HG03064 (cell line): ENCODE data around the gene AJM1.
A peak's percentile ranks its signal among the peaks of the same experiment; 100 is the strongest.
"Not testable (repeated sequence)": the region's sequence is repeated elsewhere in the genome, so short reads cannot be mapped to it uniquely, and the experiment has no call there.

Experiments used
- ATAC-seq: cut with Tn5 transposase; IDR thresholded peaks from one replicate; pipeline ENCODE4 v1.9.1; 2021; ENCODE audit warnings: low read depth; ENCODE audit not compliant: unreplicated experiment

The AJM1 gene

DNA sequence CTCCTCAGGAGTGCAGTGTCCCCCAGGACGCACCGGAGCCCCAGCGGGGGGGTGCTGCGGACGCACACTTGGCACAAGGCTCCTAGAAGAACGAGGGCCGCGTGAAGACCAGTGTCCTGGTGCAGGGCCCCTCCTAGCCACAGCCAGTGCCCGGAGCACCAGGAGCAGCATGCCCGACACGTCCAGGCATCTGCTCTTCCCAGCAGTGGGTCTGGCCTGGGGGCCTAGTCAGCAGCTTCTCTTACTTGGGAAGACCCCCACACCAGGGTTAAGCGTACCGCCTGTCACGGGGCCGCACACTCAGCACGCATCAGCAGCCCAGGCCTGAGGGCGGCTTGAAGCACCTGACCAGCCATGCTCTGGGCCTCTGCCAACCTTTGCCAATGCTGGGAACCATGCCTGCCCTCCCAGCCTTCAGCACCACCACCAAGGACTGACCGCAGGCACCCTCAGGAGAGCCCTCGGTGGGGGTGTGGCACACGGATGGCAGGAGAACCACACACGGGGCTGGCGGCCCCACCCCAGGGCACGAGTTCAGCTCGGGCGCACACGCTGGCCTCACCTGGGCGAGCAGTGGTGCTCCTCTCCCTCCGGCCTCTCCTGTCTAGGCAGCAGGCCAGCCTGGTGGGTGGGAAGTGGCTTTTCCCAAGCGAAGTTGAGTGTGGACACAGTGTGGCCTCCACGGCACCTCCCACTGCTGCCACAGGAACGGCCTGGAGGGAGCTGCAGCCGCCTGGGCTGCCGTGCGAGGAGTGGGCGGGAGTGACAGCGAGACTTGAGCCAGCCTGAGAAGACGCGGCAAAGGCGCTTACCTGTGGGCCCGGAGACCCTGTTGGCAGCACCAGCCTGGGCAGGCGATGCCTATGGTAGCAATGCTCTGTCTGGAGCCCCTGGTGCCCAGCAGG is 12.0 kb upstream of the AJM1 start:
- no peak for ATAC-seq

- ATAC-seq = no peak
These were observed 11.1 kb upstream of the AJM1 start for GRCh38 chr9:136831002-136831719.

GRCh38 chr9:136831720-136832104 is 10.6 kb upstream of the AJM1 start:
- ATAC-seq = no peak

GRCh38 chr9:136832581-136832980 is 9.7 kb upstream of the AJM1 start:
- ATAC-seq = no peak

- not testable (repeated sequence) for ATAC-seq
These were observed 8.8 kb upstream of the AJM1 start for GRCh38 chr9:136833381-136834048.

DNA sequence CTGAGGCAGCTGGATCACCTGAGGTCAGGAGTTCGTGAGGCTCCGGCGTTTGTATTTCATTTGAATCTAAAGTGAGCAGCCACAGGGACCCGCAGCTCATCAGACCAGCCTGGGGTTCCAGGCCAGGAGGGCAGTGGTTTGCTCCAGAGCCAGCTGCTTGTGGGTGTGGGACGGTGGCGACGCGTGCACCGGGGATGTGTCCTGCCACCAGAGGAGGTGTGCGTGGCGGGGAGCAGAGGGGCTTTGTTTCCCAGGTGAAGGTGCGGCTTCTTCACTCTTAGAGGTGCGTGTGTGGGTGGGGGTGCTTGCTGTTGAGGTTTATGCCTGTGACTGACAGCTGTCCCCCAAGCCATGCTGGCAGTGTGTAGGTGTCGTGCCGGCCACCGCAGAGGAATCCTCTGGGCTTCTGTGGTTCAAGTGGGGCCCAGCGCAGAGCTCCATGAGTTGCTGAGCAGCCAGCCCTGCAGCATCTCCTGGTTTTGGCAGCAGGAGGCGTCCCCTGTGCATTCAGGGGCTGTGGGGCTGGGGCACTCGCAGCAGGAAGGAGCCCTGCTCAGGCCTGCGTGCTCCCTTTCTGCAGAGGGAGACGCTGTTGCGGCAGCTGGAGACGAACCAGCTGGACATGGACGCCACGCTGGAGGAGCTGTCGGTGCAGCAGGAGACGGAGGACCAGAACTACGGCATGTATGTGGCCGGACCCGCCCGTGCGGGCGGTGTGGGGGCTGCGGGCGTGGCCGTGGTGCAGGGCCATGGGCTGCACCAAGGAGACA is 6.9 kb upstream of the AJM1 start:
- ATAC-seq = no peak

DNA sequence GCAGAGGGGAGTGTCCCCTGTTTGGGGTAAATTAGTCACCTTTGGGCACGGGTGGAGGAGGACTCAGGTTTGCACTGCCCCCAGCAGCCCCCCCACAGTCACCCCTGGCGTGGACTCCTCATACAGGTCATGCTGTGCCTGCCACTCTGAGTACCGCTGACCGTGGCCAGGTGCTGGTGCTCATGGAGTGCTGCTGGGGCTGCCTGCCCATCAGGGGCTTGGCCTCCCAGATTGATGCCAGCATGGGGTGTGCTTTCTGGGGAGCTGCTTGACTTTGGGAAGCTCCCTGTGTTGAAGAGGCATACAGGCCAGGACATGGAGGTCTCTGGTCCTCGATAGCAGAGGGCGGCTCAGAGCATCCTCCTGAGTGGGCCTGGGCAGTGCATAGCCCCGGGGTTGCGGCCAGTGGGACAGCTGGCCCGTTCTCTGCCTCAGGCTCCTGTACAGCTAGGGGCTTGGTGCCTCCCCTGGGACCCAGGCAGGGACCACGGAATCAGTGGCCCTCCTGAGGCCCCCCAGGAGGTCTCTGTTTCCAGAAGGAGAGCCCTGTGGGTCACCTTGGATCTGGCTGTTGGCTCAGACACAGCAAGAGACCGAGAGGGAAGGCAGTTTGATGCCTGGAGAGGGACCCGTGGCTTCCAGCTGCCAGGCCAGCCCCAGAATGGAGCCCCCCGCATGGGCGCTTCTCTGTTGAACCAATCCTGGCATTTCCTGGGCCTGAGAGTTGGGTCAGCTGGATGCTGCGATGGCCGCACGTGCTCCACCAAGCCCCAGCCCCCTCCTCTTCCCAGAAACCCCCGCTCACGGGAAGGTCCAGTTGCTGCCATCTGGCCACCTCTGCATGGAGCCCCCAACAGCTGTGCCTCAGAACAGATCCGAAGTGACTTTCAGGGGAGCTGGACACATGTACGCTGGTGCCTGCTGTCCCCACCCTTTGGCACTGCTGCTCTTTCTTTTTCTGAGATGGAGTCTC is 6.1 kb upstream of the AJM1 start:
- ATAC-seq = no peak

GRCh38 chr9:136837146-136837855 is 5.0 kb upstream of the AJM1 start:
- ATAC-seq = no peak

DNA sequence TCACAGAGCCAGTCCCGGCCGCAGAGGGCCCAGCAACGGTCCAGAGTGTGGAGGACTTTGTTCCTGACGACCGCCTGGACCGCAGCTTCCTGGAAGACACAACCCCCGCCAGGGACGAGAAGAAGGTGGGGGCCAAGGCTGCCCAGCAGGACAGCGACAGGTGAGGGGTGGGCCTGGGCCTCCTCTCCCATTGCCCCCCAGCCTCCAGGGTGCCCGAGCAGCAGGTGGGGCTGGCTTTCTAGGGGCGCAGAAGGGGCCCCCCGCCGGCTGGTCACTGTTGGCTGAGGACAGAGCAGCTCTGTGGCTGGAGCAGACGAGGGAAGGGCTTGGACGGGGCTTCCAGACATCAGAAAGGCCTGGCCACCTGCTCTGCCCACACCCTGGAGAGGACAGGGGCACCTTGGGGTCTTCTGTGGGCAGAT is 4.4 kb upstream of the AJM1 start:
- not testable (repeated sequence) for ATAC-seq

DNA sequence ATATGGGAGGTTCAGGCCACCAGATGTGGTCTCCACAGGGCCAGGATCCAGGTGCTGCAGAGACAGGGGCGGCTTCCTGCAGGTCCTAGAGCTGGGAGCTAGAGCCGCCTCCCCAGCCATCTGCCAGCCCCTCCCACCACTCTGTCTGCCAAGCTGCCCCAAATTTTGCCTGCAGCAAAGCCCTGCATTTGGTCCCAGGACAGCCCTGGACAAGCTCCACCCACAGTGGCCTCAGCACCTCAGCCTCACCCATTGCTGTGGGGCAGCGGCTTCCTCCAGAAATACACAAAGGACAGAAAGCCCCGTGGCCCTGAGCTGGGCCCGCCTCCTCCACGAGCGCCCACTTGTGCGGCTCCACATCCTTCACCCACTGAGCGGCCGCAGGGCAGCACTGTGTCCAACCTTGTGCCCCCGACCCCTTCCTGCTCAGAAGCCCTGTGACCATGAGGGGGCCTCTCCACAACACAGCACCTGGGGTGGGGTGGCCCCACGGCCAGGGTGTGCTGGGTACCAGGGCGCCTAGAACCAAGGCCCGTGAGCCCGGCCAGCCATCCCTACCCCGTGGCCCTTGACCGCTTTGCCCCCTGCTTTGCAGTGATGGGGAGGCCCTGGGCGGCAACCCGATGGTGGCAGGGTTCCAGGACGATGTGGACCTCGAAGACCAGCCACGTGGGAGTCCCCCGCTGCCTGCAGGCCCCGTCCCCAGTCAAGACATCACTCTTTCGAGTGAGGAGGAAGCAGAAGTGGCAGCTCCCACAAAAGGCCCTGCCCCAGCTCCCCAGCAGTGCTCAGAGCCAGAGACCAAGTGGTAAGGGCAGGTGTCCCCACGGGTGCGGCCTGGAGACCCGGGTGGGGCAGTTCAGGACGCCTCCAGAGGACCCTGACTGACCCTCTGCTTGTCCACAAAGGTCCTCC is 3.7 kb upstream of the AJM1 start:
- no peak for ATAC-seq

GRCh38 chr9:136839229-136840139 is 2.8 kb upstream of the AJM1 start:
- ATAC-seq = no peak

- no peak for ATAC-seq
These were observed 2.0 kb upstream of the AJM1 start for GRCh38 chr9:136840140-136840876.

DNA sequence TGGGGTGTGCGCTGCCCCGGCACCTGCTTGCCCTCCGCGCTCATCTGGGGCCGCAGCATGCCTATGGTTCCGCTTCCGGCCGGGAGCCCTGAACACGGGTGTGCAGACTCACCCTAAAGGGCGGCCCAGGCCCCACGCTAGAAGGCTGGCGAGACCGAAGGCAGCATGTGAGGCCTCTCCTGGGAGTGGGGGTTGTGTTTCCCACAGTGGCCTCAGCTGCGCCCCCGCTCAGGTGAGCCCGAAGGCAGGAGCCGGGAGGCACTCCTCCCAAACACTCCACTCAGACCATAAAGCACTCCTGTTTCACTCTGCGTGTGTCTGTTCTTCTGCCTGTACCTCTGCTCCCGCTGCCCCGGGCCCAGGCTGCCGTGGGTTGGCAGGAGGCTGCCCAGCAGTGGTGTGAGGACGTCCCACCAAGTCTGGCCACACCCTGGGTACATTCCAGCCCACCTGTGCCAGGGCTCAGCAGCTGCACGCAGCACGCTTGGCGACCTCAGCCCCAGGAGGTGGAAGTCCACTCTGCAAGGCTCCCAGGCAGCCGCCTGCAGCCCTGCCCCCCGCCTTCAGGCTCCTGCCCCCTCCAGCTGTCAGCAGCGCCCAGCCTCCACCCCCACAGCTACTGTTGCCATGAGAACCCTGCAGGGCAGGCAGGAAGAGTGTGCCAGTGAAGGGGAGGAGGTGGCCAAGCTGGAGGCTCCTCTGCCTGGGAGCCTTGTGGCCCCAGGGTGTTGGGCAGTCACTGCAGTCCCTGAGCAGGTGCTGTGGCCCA is 1.2 kb upstream of the AJM1 start:
- no peak for ATAC-seq

GRCh38 chr9:136841646-136842379 is 465 bp upstream of the AJM1 start:
- peak; percentile 7 for ATAC-seq
